A673 (cell line): Measurements from ENCODE around the gene LRP1. TPM values are rescaled to one million over a fixed set of nuclear protein-coding genes. Genes with fewer than 3 reads are reported as not detected.

Source experiments
- BruUV-seq: library from RNA; stranded (reverse); fragments of 400-500 nt; replicated peaks from 2 replicates; lab custom pipeline; 2021; lab: Mats Ljungman, UMichigan
- CTCF ChIA-PET: fragments of 300-600 bp; sonication (Branson Sonifier 250); formaldehyde crosslinking; loops from one replicate; lab custom pipeline; 2022; ENCODE audit warnings: antibody characterized with exemption; lab: Charles Lee
- POLR2A ChIA-PET: fragments of 300-600 bp; sonication (Branson Sonifier 250); formaldehyde crosslinking; loops from one replicate; lab custom pipeline; 2022; ENCODE audit warnings: antibody characterized with exemption; ENCODE audit not compliant: low non-redundant PET; lab: Charles Lee
- DNase-seq: peaks from one replicate; pipeline ENCODE4 v3.0.0-alpha.2; 2015; ENCODE audit warnings: low spot score
- H3K27ac ChIP-seq: fragments of 200-600 bp; sonication (generic); 2 replicates; pipeline ENCODE4 v1.5.1; 2016; ENCODE audit warnings: mixed run types, low read depth, mild to moderate bottlenecking, mixed read lengths, antibody characterized with exemption, low read length; ENCODE audit not compliant: poor library complexity, severe bottlenecking
- H3K27me3 ChIP-seq: fragments of 200-600 bp; sonication (generic); replicated peaks from 2 replicates; pipeline ENCODE4 v1.6.1; 2017; ENCODE audit warnings: mixed run types, low read depth, mild to moderate bottlenecking, mixed read lengths, antibody characterized with exemption, low read length; ENCODE audit not compliant: insufficient read depth, poor library complexity
- H3K36me3 ChIP-seq: fragments of 200-600 bp; sonication (generic); 2 replicates; pipeline ENCODE4 v1.6.1; 2016; ENCODE audit warnings: mixed run types, mild to moderate bottlenecking, mixed read lengths, antibody characterized with exemption, low read length; ENCODE audit not compliant: insufficient read depth, poor library complexity, severe bottlenecking
- H3K4me1 ChIP-seq: fragments of 200-600 bp; sonication (generic); 2 replicates; pipeline ENCODE4 v1.6.1; 2017; ENCODE audit warnings: mixed run types, mild to moderate bottlenecking, mixed read lengths, antibody characterized with exemption, low read length; ENCODE audit not compliant: insufficient read depth, poor library complexity, severe bottlenecking
- H3K4me3 ChIP-seq: fragments of 200-600 bp; sonication (generic); 2 replicates; pipeline ENCODE4 v1.5.1; 2016; ENCODE audit warnings: low read depth, mixed run types, mild to moderate bottlenecking, mixed read lengths, low read length; ENCODE audit not compliant: poor library complexity, severe bottlenecking
- H3K9me3 ChIP-seq: fragments of 200-600 bp; sonication (generic); 2 replicates; pipeline ENCODE4 v1.6.1; 2016; ENCODE audit warnings: mixed run types, low read depth, mild to moderate bottlenecking, mixed read lengths, antibody characterized with exemption, low read length; ENCODE audit not compliant: poor library complexity, severe bottlenecking
- CTCF ChIP-seq: fragments of 300-800, 200-600 bp; sonication (generic); conservative IDR thresholded peaks from 2 replicates; pipeline ENCODE4 v1.5.1; 2017; ENCODE audit warnings: low read depth, mild to moderate bottlenecking, antibody characterized with exemption, low read length, moderate library complexity, mixed read lengths
- EZH2 ChIP-seq: fragments of 200-600 bp; sonication (generic); IDR thresholded peaks from 2 replicates; pipeline ENCODE4 v1.6.1; 2017; ENCODE audit warnings: borderline replicate concordance, low read depth, mild to moderate bottlenecking, mixed read lengths, antibody characterized with exemption, low read length; ENCODE audit not compliant: poor library complexity, severe bottlenecking
- intact Hi-C: fragments of 100-400 bp; cut with micrococcal nuclease; formaldehyde crosslinking; loops from one replicate; pipeline ENCODE4 v1.10.0; 2022; ENCODE audit not compliant: unreplicated experiment
- total RNA-seq: library from RNA; stranded (reverse); gene quantifications from 2 replicates; pipeline ENCODE4 v1.2.3, GENCODE V29; 2021

Gene LRP1
- total RNA-seq, 1 experiment from 2014 or later, result 31.0 TPM

- POLR2A ChIA-PET, result no interaction called here
- Histone ChIP-seq H3K36me3 (no peaks in the 10 kb centered on the region), H3K27ac (no peak overlapping the region), H3K27me3 (no peaks in the 10 kb centered on the region), H3K4me1 (peaks cover 14% of the 10 kb centered on the region), H3K9me3 (no peaks in the 10 kb centered on the region), H3K4me3 (peak overlapping the region; percentile 92)
- intact Hi-C loops, result loop anchor here (5.0 kb wide), 1 partner anchor 112 kb away; no protein-coding TSS in a partner anchor
- no TSS peak for BruUV-seq
- DNase-seq, result no peak
- CTCF ChIA-PET, result no interaction called here
- TF ChIP-seq EZH2 (no peak), CTCF (no peak)
Measured at GRCh38 chr12:57129889-57130288, 1.6 kb downstream of the LRP1 start.

- DNase-seq, result no peak
- no peak overlapping the region for H3K4me3 ChIP-seq
- ChIA-PET POLR2A (no interaction called here), CTCF (no interaction called here)
- H3K9me3 ChIP-seq, result no peaks in the 10 kb centered on the region
- TF ChIP-seq CTCF (no peak), EZH2 (no peak)
- intact Hi-C loops, result no loop called here
- H3K4me1 ChIP-seq, result peaks cover 23% of the 10 kb centered on the region
- H3K27me3 ChIP-seq, result no peaks in the 10 kb centered on the region
- no peak overlapping the region for H3K27ac ChIP-seq
- BruUV-seq, result no TSS peak
- H3K36me3 ChIP-seq, result no peaks in the 10 kb centered on the region
Measured at GRCh38 chr12:57130941-57131340, 2.7 kb downstream of the LRP1 start.

- intact Hi-C loops, result no loop called here
- H3K27me3 ChIP-seq, result no peaks in the 10 kb centered on the region
- no peak for DNase-seq
- BruUV-seq, result no TSS peak
- H3K4me3 ChIP-seq, result no peak overlapping the region
- H3K4me1 ChIP-seq, result peaks cover 23% of the 10 kb centered on the region
- ChIA-PET CTCF (interaction anchor here (0.7 kb wide), 2 partner anchors 8 to 29 kb away, joined by 3 to 11 read pairs; no protein-coding TSS in a partner anchor), POLR2A (no interaction called here)
- H3K36me3 ChIP-seq, result no peaks in the 10 kb centered on the region
- H3K9me3 ChIP-seq, result no peaks in the 10 kb centered on the region
- TF ChIP-seq EZH2 (no peak), CTCF (no peak)
- H3K27ac ChIP-seq, result no peak overlapping the region
Measured at GRCh38 chr12:57131896-57132744, 3.8 kb downstream of the LRP1 start.
